ENCODE results near the gene ISCU.

- TF ChIP-seq CTCF (optimal IDR thresholded peaks at IDR 0.05 in 1 of 3, IDR thresholded peaks at IDR 0.05 in 1 of 3, conservative IDR thresholded peaks at IDR 0.05 in 1 of 3; ENCODE audit: extremely low read depth in 1 of 3, insufficient read depth in 2 of 3, low read length in 3 of 3), result no peak
- TF ChIP-seq EZH2 (IDR thresholded peaks at IDR 0.05; ENCODE audit: low read length), result no peak
Observed at GRCh38 chr12:108592033-108592909, 29.9 kb downstream of the ISCU start.

Measured in keratinocyte (primary cell).